ENCODE data around the gene RSAD2.
"Not testable (repeated sequence)": the region's sequence is repeated elsewhere in the genome, so short reads cannot be mapped to it uniquely, and the experiment has no call there.

The RSAD2 gene

DNA sequence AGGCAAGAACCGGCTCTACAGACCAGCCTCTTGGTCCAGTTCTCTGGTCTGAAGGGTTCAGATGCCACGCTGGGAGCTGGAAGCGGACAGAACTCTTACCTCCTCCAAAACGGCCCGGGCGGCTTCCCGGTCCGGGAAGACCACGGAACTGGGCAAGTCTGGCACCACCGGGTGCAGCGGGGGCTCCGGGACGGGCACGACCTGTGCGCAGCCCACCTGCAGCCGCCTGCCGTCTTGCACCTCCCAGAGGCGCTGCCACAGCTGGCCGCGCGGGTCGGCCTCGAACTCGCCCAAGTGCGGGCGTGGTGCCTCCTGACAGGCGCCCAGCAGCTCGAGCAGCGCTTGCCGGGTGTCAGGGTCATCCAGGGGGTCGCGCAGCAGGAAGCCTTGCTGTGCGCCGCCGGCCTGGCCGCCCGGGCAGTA lies 12.6 kb upstream of the RSAD2 start:
- DNase-seq: no peak

DNA sequence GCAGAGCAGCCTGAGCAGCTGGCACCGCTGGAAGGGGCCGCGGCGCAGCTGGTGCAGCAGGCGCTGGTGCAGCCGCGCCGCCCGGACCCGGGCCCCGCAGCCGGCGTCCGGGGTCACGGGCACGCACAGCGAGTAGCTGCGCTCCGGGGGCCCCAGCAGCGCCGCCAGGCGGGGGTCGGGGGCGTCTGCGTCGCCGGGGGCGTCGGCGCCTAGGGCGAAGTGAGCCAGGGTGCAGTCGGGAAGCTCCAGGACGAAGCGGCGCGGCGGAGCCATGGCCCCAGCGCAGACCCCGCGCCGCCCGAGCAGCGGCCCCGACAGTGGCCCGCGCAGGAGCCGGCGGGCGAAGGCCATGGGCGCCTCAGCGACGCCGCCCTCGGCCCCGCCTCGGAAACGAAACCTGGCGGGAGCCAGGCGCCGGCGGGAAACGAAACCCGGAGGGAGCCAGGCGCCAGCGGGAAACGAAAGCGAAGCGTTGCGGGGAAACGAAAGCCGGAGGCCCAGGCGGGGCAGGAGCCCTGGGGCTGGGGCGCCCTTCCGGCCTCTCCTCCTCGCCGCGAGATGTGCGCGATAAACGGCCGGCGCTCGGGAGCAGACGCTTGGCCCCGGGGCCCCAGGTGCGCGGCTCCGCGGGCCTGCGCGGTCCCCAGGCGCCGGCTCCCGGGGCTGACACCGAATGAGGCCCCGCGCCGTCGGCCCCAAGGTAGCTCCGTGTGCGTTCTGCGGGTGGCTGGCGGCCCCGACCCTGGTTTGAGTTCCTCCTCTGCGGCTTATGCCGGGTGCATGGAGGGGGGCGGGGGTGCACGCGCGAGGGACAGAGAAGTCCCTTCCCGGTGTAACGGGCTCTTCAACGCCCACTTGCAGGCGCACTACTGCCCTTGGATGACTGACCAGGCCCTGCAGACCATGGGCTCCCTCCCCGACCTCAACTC lies 12.0 kb upstream of the RSAD2 start, which contains the start of gene CMPK2:
CMPK2 (minus strand) TSS at position 562 of the 929 bp plus-strand sequence; CDS start at position 351, 211 bp downstream.
- peak; percentile 78 for DNase-seq

DNA sequence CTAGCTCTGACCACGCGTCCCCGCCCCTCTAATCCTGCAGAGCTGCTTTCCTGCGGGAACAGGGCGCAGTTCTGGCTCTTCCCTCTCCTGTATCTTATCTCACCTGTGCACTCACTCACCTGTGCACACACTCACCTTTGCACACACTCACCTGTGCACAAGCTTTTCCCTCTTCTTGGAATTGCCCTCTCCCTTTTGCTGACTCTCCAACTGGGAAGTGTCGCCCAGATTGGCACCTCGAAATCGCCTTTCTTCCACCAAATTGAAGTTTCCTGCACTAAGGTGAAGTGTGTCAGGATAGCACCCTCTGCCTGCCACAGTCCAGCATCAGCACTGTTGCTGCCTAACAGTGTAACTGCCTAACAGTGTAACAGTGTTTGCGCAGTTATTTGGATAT lies 11.3 kb upstream of the RSAD2 start:
- DNase-seq: peak; percentile 65

DNA sequence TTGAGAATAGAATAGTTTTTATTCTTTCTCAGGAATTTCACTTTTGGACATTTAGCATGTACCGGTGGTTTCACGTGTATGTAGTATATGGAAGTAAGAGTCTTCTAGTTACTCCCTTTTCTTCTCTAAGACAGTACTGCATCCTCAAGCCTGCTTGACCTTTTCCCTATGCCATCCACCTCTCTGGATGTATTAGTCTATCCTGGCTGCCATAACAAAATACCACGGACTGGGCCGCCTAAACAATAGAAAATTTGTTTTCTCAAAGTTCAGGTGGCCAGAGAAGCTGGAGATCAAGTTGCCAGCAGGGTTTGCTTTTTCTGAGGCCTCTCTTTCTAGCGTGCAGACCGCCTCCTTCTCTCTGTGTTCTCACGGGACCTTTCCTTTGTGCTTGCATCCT lies 10.6 kb upstream of the RSAD2 start:
- no peak for DNase-seq

DNA sequence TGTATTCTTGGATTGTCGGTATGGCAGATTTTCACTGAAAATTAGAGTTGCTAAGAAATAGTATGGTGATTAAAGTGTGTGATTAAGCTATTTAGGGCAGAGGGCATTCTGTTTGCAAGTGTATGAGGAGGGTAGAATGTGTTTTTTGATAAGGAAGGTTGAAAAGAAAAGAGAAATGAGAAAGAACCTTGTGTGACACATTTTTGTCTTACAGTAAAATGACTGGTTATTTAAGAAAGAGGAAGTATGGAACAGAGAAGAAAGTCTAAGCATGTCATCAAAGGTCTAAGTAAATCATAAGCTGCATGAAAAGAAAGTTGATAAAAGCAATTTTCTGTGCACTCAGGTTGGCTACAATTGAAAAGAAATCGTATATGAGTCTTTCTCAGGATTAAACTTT lies 5.2 kb upstream of the RSAD2 start:
- no peak for DNase-seq

DNA sequence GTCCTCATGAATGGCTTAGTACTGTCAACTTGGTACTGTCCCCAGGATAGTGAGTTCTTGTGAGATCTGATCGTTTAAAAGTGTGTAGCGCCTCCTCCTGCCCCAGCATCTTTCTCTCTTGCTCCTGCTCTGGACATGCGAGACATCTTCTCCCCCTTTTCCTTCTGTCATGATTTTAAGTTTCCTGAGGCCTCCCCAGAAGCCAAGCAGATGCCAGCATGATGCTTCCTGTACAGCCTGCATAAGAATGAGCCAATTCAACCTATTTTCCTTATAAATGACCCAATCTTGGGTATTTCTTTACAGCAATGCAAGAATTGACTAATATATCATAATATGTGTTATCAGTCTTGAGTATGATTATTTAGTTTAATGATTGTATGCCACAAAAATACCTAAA lies 3.5 kb upstream of the RSAD2 start:
- DNase-seq: no peak

DNA sequence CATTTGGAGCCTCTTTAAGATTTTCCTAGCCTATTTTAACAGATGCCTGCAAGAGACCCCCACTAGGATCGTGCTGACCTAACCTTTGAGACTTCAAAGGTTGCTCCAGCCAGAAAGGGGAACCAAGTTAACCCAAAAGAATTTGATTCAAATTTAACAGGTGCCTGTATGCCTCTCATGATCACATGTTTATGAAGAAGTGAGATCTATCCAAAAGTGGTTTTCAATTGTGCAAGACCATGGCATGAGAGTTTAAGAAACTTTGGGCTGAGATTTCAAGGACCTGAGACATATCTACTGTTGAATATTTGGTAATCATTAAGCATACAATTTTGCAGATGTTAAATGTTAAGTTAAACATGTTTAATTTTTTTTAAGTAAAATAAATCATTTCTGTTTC lies 1.3 kb upstream of the RSAD2 start:
- no peak for DNase-seq

DNA sequence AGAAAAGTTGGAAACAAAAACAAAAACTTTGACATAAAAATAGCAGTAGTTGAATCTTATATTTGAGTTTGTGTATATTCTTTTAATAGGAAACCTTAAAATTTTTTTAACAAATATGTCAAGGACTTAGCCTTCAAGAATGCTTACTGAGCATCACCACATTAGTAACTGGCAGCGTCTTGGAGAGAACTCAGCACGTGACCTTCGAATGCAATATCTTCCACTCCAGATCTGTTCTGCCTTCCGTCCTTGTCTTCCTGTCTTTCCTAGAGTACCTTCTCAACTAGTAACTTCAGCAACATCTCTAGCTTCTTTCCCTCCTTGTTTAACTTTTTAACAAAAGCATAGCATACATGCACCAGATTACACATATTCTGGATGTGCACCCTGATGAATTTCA lies 972 bp downstream of the RSAD2 start:
- DNase-seq: no peak

DNA sequence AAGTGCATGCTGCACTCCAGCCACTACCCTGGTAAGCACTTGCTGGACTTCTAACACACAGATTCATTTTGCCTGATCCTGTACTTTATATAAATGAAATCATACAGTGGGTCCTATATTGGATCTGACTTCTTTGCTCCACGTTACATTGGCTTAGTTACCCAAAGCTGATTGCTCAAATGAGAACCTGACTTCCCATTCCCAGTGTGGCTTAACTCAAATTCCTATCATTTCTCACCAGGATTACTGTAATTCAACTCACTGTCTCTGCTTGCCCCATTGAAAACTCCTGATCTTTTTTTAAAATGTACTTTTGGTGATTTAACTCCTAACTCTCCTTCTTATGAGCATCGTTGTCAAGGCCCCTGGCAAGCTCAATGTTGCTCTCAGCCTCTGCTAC lies 1.4 kb downstream of the RSAD2 start:
- no peak for DNase-seq

DNA sequence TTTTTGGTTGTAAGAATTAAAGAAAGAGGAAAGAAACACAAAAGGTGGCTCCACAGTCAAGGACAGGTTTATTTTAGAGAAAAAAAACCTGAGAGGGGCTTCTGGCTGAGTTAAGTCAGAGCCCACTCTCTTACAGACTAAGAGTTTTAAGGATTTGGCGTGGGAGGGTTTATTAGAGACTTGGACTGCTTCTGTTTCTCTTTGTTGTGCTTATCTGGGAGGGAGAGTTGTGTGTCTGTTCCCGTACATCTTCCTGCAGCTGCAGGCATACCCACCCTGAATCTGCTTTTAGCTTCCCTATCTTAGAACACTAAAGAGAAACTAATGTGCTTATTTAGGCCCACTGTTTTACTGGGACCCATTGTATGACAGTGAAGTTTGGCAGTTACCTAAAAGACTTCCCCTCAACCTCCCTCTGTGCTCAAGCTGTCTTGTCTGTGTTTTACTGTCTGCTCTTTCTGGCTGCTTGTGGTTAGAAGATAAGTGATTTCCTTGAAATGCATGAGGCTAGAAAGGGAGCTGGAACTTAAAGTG lies 2.7 kb downstream of the RSAD2 start:
- DNase-seq: peak; percentile 32

DNA sequence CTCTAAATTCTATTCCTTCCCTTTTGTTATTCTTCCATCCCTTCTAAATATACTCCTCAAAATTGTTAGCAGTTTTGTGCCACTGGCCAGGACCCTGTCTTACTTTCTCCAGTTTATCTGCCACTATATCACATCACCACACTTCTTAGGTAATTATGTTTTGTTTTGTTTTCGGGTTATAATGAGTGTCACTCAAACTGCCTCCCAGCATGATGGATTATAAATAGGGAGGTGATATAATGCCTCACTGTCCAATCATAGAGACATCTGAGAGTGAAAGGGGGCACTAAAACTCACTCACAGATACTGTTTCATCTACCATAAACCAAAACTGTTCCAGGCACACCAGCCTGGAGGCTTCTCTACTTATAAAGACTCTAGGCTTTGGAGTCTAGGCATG lies 3.5 kb downstream of the RSAD2 start:
- DNase-seq: no peak

DNA sequence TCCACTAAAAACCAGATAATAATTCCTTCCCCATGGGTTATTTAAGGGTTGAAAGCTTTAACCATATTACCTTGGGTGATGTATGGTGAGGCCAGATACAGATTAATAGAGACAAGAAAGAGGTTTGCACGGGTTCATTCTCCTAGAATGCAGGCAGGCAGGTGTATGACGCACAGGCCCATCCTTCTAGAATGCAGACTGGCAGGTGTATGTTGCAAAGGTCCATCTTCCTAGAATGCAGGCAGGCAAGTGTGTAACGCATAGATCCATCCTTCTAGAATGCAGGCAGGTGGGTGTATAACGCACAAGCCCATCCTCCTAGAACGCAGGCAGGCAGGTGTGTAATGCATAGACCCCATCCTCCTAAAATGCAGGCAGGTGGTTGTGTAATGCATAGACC lies 3.9 kb downstream of the RSAD2 start:
- DNase-seq: no peak

DNA sequence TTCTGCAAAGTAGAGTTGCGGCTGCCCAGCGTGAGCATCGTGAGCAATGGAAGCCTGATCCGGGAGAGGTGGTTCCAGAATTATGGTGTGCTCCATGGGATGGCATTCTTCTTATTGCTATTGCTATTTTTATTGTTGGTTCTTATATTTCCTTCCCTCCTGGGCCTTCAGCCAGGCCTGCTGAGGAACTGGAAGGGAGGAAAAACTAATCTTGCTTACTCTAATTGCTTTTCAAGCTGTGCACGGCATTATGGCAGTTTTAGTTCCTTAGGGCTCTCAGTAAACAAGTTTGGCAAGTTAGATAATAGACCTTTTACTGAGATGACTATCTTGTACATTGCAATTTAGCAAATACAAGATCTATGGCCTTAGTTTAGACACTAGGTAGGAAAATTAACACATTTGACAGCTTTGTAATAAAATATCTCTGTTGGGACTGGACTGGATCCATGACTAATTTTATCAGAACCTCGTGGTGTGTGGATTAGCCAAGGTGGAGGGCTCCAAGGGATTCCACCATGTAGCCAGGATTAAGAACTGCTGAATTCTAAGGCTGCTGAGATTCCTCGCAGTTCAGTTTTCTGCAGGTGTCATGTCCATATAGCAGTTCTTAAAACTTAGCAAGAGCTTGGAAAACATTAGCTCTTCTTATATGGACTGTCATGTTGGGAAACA lies 6.0 kb downstream of the RSAD2 start:
- no peak for DNase-seq

DNA sequence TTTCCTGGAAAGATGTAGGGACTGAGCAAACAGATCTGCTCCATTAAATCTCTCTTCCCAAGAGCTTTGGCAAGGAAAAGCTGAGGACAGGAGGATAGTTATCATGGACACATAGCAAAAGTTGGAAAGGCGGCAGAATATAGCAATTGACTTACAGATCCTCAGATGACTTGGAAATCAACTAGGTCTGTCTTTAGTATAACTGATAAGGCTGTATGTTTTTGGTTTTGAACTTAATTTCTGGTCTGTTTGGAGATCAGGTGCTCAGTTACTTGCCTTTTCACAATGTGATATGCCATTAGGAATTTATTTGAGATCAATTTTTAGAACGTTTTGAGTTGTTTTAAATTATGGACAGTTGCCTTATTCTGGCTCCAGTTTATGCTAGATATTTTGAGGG lies 8.0 kb downstream of the RSAD2 start:
- DNase-seq: no peak

DNA sequence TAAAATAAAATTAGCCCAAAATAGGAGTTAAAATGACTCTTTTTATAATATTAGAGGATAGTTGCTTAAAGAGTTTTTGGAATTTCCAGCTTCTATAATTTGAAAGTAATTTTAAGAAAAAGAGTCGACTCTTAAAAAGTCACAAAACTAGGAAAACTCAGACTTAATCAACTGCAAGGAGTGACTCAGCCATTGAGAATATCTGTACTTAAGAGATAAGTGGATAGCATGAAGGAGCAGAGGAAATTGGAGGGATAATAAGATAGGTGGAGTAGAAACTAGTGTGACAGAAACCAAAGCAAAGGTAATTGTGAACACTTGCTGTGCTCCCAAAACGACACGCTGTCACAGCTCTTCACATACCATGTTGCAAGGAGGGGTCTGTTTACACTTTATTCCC lies 8.4 kb downstream of the RSAD2 start:
- no peak for DNase-seq

DNA sequence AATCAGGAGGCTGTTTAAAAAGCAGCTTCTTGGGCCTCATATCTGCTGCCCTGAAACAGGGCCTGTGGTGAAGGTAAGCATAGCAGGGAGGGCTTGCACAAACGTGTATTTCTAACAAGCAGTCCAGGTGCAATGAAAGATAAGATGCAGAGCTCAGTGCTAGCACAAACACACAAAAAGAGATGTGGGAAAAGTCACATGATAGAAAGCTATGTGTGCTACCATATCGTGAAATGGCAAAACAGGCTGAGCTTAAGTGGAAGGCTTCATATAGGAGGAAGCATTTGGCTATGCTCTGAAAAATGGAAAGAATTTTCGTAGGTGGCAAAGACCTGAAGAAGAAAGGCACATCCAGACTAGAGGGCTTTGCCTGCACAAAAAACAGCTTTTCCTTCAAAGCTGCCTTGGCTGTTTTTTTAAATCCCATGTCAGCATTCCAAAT lies 10.2 kb downstream of the RSAD2 start:
- no peak for DNase-seq

DNA sequence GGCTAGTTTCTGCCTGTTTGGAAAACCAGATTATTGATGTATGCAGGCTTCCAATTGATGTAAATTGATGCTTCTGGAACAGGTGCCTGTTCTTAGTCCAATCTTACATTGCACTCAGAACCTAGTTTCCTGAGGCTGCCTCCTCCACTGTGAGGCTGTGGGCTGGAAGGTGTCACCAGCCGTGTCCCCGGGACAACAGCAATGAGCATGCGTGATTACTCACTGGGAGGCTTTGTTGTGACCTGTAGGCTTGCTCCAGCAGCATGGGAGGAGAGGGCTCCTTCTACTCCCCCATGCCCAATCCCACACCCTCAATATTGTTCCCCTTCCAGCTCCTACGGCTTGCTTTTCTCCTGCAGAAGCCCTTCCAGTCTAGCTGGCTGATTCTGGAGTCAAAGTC lies 11.1 kb downstream of the RSAD2 start:
- DNase-seq: no peak

DNA sequence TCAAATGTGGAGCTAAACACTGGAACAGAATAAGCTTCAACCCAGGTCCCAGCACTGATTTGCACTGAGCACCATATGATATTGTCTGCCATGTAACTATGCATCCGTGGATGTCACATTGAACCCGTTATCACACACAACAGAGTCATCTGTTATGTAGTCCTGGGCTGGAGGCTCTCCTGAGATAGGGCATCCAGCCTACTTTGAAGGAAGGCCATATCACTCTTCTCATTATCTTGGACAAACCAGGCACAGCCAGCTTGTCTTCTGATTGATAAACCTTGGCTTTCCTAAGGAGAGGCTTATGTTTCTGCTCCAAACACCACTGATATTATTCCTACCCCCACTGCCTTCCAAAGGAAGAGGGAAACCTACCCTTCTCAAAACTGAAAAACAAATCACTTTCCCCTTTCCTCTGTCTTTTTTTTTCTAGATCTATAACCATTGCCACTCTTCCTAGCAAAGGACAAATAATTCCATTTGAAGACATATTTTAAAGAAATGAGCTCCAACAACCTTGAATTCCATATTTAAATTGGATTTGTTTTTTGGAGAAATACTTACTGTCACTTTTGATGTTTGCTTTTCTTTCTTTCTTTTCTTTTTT lies 16.4 kb downstream of the RSAD2 start:
- DNase-seq: no peak

DNA sequence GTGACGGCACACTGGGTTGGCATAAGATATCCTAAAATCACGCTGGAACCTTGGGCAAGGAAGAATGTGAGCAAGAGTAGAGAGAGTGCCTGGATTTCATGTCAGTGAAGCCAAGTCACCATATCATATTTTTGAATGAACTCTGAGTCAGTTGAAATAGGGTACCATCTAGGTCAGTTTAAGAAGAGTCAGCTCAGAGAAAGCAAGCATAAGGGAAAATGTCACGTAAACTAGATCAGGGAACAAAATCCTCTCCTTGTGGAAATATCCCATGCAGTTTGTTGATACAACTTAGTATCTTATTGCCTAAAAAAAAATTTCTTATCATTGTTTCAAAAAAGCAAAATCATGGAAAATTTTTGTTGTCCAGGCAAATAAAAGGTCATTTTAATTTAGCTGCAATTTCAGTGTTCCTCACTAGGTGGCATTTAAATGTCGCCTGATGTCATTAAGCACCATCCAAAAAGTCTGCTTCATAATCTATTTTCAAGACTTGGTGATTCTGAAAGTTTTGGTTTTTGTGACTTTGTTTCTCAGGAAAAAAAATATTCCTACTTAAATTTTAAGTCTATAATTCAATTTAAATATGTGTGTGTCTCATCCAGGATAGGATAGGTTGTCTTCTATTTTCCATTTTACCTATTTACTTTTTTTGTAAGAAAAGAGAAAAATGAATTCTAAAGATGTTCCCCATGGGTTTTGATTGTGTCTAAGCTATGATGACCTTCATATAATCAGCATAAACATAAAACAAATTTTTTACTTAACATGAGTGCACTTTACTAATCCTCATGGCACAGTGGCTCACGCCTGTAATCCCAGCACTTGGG lies 19.6 kb downstream of the RSAD2 start:
- no peak for DNase-seq

DNA sequence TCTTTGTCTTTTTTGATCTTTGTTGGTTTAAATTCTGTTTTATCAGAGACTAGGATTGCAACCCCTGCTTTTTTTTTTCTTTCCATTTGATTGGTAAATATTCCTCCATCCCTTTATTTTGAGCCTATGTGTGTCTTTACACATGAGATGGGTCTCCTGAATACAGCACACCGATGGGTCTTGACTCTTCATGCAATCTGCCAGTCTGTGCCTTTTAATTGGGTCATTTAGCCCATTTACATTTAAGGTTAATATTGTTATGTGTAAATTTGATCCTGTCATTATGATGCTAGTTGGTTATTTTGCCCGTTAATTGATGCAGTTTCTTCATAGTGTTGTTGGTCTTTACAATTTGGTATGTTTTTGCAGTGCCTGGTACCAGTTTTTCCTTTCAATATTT lies 25.0 kb downstream of the RSAD2 start:
- DNase-seq: not testable (repeated sequence)

DNA sequence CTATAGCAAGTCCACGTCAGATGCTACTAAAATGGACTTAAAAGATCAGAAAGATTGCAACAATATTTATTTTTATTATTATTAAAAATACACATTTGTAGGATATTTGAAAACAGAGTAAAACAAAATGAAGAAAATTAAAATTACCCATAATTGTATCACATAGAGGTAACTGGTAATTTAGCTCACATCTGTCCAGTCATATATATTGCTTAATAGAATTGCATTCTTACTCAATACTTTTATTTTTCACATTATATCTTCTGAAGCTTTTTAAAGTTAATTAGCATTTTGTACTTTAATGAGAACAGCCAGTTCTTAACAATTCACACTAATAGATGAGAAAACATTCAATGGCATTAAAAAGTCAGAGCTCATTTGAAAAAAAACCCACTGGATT lies 28.1 kb downstream of the RSAD2 start:
- DNase-seq: no peak

DNA sequence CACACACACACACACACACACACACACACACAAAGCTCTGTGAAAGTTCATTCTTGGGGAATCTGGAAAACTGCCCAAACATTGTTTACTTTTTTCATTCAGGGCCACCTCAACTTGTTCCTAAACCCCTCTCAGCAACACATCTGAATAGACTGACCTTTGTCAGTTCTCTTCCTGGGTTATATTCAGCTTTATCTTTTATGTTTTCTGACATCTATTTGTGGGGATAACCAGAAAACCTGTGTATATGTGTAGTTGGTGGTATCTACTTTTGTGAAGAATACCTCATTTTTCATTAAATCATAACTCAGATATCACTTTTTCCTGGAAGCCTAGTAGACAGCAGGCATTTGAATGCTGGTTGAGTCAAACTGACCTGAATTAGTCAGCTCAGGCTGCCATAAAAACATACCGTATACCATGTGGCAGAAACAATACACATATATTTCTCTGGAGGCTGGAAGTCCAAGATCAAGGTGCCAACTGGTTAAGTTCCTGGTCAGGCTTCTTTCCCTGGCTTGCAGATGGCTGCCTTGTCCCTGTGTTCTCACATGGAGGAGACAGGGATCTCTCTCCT lies 28.7 kb downstream of the RSAD2 start:
- no peak for DNase-seq

All from CD4-positive, alpha-beta T cell treated with Interleukin-17A for 4 hours (primary cell).